RWPE2 (cell line): ENCODE measurements around the gene LHFPL3.

Experiments used
- ATAC-seq: fragments of 200-7000 bp; cut with Tn5 transposase; 3 replicates; pipeline ENCODE4 v1.9.1; 2021; ENCODE audit warnings: low read depth
- DNase-seq: peaks from one replicate; pipeline ENCODE4 v3.0.0-alpha.2; 2020; ENCODE audit warnings: low spot score
- H3K27ac ChIP-seq: fragments of 450-650 bp; 2 replicates; pipeline ENCODE4 v1.5.1; 2017; ENCODE audit warnings: mild to moderate bottlenecking; ENCODE audit not compliant: poor library complexity, severe bottlenecking
- H3K27me3 ChIP-seq: fragments of 250-450 bp; sonication (Bioruptor Pico); 2 replicates; pipeline ENCODE4 v1.5.1; 2021; ENCODE audit warnings: mild to moderate bottlenecking, moderate library complexity; ENCODE audit not compliant: insufficient read depth, poor library complexity, severe bottlenecking
- H3K36me3 ChIP-seq: fragments of 250-450 bp; sonication (Bioruptor Pico); 2 replicates; pipeline ENCODE4 v1.5.1; 2020; ENCODE audit warnings: low read depth, mild to moderate bottlenecking, moderate library complexity
- H3K4me1 ChIP-seq: fragments of 250-450 bp; sonication (Bioruptor Pico); 2 replicates; pipeline ENCODE4 v1.5.1; 2021; ENCODE audit warnings: mild to moderate bottlenecking, moderate library complexity; ENCODE audit not compliant: insufficient read depth, poor library complexity, severe bottlenecking
- H3K4me3 ChIP-seq: fragments of 250-450 bp; sonication (Bioruptor Pico); 2 replicates; pipeline ENCODE4 v1.5.1; 2021; ENCODE audit warnings: mild to moderate bottlenecking, moderate library complexity; ENCODE audit not compliant: severe bottlenecking
- H3K9me3 ChIP-seq: fragments of 250-450 bp; sonication (Bioruptor Pico); 2 replicates; pipeline ENCODE4 v1.5.1; 2021; ENCODE audit warnings: mild to moderate bottlenecking, moderate library complexity; ENCODE audit not compliant: severe bottlenecking
- TF ChIP-seq, protein P1 (sequence below): fragments of 450-650 bp; IDR thresholded peaks from one replicate; pipeline ENCODE4 v1.5.1; 2017; ENCODE audit warnings: mild to moderate bottlenecking, moderate library complexity; ENCODE audit not compliant: poor library complexity, severe bottlenecking

LHFPL3 gene

DNA sequence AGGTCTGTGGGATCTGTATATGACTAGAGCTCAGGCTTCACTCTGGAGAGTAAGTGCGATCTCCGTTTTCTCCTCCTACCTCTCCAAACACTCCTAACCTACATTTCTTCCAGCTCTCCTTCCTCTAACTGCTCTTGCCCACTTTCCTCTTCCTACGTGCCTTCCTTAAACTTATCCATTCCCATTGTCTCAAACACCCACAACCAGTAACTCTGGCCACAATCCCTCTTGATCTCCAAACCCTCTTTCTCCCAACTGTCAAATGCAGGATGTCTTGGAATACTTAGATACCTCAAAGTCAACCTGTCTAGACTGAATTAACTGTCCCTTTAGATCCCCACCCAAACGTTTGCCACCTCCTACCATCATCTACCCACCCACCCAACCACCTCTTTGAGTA, 471.9 kb downstream of the LHFPL3 start:
- ATAC-seq (no peak), DNase-seq (no peak)
- Histone ChIP-seq H3K27me3 (no peaks in the 10 kb centered on the region), H3K27ac (no peak overlapping the region), H3K4me3 (no peak overlapping the region), H3K4me1 (no peaks in the 10 kb centered on the region), H3K9me3 (no peaks in the 10 kb centered on the region), H3K36me3 (no peaks in the 10 kb centered on the region)
- TF ChIP-seq, protein P1, sequence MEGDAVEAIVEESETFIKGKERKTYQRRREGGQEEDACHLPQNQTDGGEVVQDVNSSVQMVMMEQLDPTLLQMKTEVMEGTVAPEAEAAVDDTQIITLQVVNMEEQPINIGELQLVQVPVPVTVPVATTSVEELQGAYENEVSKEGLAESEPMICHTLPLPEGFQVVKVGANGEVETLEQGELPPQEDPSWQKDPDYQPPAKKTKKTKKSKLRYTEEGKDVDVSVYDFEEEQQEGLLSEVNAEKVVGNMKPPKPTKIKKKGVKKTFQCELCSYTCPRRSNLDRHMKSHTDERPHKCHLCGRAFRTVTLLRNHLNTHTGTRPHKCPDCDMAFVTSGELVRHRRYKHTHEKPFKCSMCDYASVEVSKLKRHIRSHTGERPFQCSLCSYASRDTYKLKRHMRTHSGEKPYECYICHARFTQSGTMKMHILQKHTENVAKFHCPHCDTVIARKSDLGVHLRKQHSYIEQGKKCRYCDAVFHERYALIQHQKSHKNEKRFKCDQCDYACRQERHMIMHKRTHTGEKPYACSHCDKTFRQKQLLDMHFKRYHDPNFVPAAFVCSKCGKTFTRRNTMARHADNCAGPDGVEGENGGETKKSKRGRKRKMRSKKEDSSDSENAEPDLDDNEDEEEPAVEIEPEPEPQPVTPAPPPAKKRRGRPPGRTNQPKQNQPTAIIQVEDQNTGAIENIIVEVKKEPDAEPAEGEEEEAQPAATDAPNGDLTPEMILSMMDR, result no peak

DNA sequence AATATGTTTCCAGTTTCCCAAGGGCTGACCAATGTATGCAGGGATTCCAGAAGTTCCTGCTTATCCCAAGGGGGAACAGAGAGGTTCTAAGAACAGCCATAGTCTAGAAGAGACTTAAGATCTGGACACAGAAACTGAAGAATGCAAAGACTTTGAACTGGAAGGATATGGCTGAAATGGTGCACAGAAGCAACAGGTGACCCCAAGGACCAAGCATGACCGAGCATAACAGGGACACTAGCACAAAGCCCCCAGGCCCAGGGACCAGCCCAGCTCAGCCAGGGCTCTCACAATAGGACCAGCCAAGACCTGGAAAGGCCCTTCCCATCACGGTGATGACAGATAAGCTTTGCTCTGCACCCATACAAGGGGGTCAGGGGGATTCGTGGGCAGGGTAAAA, 472.6 kb downstream of the LHFPL3 start:
- no peak for DNase-seq
- H3K9me3 ChIP-seq, result no peaks in the 10 kb centered on the region
- ATAC-seq, result no peak
- TF ChIP-seq, protein P1, result no peak
- H3K4me3 ChIP-seq, result no peak overlapping the region
- no peak overlapping the region for H3K27ac ChIP-seq
- no peaks in the 10 kb centered on the region for H3K36me3 ChIP-seq
- no peaks in the 10 kb centered on the region for H3K27me3 ChIP-seq
- no peaks in the 10 kb centered on the region for H3K4me1 ChIP-seq

DNA sequence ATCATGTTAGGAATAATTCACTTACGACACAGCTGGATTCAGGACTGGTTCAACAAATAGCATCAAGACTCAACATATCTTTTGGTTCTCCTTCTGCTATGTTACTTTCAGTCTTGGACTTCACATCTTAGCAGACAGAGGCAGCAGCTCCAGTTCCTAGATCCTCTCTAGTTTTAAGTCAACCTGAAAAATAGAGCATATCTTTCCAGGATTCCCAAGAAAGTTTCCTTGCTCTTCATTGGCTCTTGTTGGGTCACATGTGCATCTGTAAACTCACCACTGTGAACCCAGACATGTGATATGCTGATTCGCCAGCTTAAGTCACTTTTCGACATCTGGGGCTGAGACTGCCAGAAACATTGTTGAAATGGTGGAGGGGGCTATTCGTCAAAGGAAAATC, 475.5 kb downstream of the LHFPL3 start:
- no peaks in the 10 kb centered on the region for H3K27me3 ChIP-seq
- no peak overlapping the region for H3K27ac ChIP-seq
- H3K4me1 ChIP-seq, result no peaks in the 10 kb centered on the region
- ATAC-seq, result no peak
- DNase-seq, result no peak
- no peaks in the 10 kb centered on the region for H3K9me3 ChIP-seq
- H3K36me3 ChIP-seq, result no peaks in the 10 kb centered on the region
- TF ChIP-seq, protein P1, result no peak
- no peak overlapping the region for H3K4me3 ChIP-seq

DNA sequence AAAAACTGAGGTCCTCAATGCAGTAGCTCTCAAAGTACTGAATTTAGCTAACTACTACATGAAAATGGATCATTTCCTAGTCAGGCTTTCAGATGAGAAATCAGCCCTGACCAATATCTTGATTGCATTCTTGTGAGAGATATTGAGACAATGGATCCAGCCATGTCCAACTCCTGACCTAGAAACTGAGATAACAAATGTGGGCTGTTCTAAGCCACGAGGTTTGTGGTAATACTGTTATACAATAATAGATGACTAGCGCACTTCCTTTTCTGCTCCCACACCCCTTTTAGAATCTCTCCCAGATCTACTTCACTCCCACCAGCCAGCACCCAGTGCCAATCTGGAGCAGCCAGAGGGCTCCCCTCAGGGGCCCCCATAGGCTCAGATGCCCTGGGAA, 476.3 kb downstream of the LHFPL3 start:
- no peak overlapping the region for H3K4me3 ChIP-seq
- ATAC-seq, result no peak
- no peak overlapping the region for H3K27ac ChIP-seq
- TF ChIP-seq, protein P1, result no peak
- H3K4me1 ChIP-seq, result no peaks in the 10 kb centered on the region
- H3K9me3 ChIP-seq, result no peaks in the 10 kb centered on the region
- H3K27me3 ChIP-seq, result no peaks in the 10 kb centered on the region
- no peaks in the 10 kb centered on the region for H3K36me3 ChIP-seq
- no peak for DNase-seq

DNA sequence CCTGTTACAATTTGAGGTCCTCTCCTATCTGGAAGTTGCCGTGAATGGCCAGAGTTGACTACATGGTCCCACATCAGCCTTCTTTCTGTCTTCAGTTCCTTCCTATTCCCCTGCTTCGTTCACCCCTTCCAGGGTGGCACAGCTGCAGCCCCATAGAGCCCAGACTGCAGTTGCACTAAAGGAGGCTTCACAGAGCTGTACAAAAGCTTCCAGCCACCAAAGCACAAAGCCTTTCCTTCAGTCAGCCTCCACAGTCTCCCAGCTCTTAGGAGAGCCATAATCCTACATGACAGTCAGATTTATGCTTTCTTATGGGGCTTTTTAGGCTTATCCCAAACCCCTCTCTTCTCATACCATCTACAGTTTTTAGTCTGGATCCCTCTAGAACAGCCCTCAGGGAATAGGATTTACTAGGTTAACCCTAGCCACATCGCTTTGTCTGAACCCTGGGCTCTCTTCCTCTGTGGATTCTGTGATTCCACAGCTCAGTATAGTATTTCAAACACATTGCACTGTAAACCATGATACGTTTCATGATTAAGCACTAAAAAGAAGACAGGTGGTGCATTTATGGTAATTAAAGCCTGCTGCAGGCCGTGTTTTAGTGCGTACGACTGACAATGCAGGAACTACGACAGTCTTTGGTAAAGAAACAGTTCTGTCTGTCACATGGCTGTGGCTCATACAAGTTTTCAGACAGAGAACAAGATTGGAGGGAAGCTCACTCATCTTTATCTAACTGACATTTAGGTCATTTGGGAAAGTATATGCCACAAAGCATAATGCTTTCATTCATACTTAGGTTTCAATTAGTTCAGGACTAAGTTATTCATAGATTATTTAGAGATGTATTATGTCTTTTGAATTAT, 477.3 kb downstream of the LHFPL3 start:
- Histone ChIP-seq H3K36me3 (no peaks in the 10 kb centered on the region), H3K9me3 (no peaks in the 10 kb centered on the region), H3K27ac (no peak overlapping the region), H3K4me3 (no peak overlapping the region), H3K27me3 (no peaks in the 10 kb centered on the region), H3K4me1 (no peaks in the 10 kb centered on the region)
- ATAC-seq (no peak), DNase-seq (no peak)
- TF ChIP-seq, protein P1, result no peak
